HEK293 (cell line): ENCODE measurements around the gene NPEPL1.

Source experiments
- CTCF ChIA-PET: fragments of 350-600 bp; formaldehyde crosslinking; extraction: SDS; loops from one replicate; lab custom pipeline; 2021; ENCODE audit warnings: antibody characterized with exemption; lab: Yijun Ruan, JAX
- POLR2A ChIA-PET: fragments of 300-600 bp; formaldehyde crosslinking; extraction: SDS; loops from one replicate; lab custom pipeline; 2020; ENCODE audit warnings: antibody characterized with exemption, inconsistent platforms; lab: Yijun Ruan, JAX
- H3K27ac ChIP-seq: fragments of 200-500 bp; sonication (Bioruptor generic); 2 replicates; pipeline ENCODE4 v1.5.1; 2014; ENCODE audit warnings: low read depth, low read length, control low read depth, inconsistent platforms; ENCODE audit errors: extremely low read depth
- H3K36me3 ChIP-seq, 2 experiments: fragments of 200-500 bp in 1 of 2; sonication (Bioruptor generic) in 1 of 2; 1 replicate in 1 of 2; 2 replicates in 1 of 2; pipeline ENCODE4 v1.5.1; 2014 to 2017; ENCODE audit warnings: inconsistent platforms in 2 of 2, low read length in 2 of 2; ENCODE audit not compliant: control insufficient read depth in 2 of 2, insufficient read depth in 1 of 2
- H3K4me1 ChIP-seq: fragments of 200-500 bp; sonication (Bioruptor generic); 2 replicates; pipeline ENCODE4 v1.5.1; 2014; ENCODE audit warnings: mild to moderate bottlenecking, low read length, inconsistent platforms; ENCODE audit not compliant: control insufficient read depth, insufficient read depth
- H3K4me3 ChIP-seq: 2 replicates; pipeline ENCODE4 v1.5.1; 2011; ENCODE audit warnings: low read depth, mild to moderate bottlenecking, control low read depth, low read length, moderate library complexity
- H3K9me3 ChIP-seq: fragments of 200-500 bp; sonication (Bioruptor generic); 2 replicates; pipeline ENCODE4 v1.5.1; 2014; ENCODE audit warnings: low read depth, low read length, inconsistent platforms; ENCODE audit not compliant: control insufficient read depth, insufficient read depth
- ELK4 ChIP-seq: IDR thresholded peaks from 2 replicates; pipeline ENCODE4 v1.6.1; 2011; ENCODE audit warnings: mild to moderate bottlenecking, low read depth, low read length, borderline replicate concordance
- GLI4 ChIP-seq: fragments of 450-650 bp; formaldehyde crosslinking; IDR thresholded peaks from 2 replicates; pipeline ENCODE4 v1.5.1; 2016; ENCODE audit warnings: missing biosample characterization, missing genetic modification characterization
- INSM2 ChIP-seq: fragments of 450-650 bp; formaldehyde crosslinking; IDR thresholded peaks from 2 replicates; pipeline ENCODE4 v1.5.1; 2016; ENCODE audit warnings: missing biosample characterization, missing genetic modification characterization
- WT1 ChIP-seq: fragments of 450-650 bp; formaldehyde crosslinking; IDR thresholded peaks from 2 replicates; pipeline ENCODE4 v1.5.1; 2016; ENCODE audit warnings: missing biosample characterization, missing genetic modification characterization
- ZBTB10 ChIP-seq: fragments of 450-650 bp; formaldehyde crosslinking; IDR thresholded peaks from 2 replicates; pipeline ENCODE4 v1.5.1; 2016; ENCODE audit warnings: missing biosample characterization, missing genetic modification characterization
- ZBTB48 ChIP-seq: fragments of 450-650 bp; formaldehyde crosslinking; IDR thresholded peaks from 2 replicates; pipeline ENCODE4 v1.5.1; 2016; ENCODE audit warnings: missing biosample characterization, missing genetic modification characterization
- ZFHX2 ChIP-seq: fragments of 450-650 bp; formaldehyde crosslinking; conservative IDR thresholded peaks from 2 replicates; pipeline ENCODE4 v1.5.1; 2016; ENCODE audit warnings: missing biosample characterization, missing genetic modification characterization
- ZNF169 ChIP-seq: fragments of 450-650 bp; formaldehyde crosslinking; IDR thresholded peaks from 2 replicates; pipeline ENCODE4 v1.5.1; 2016; ENCODE audit warnings: missing biosample characterization, missing genetic modification characterization
- ZNF24 ChIP-seq: fragments of 450-650 bp; formaldehyde crosslinking; IDR thresholded peaks from 2 replicates; pipeline ENCODE4 v1.5.1; 2016; ENCODE audit warnings: missing biosample characterization, missing genetic modification characterization
- ZNF350 ChIP-seq: fragments of 450-650 bp; formaldehyde crosslinking; IDR thresholded peaks from 2 replicates; pipeline ENCODE4 v1.5.0; 2017; ENCODE audit warnings: missing biosample characterization, mild to moderate bottlenecking, missing genetic modification characterization
- ZNF549 ChIP-seq: fragments of 450-650 bp; IDR thresholded peaks from 2 replicates; pipeline ENCODE4 v1.5.1; 2018; ENCODE audit warnings: missing biosample characterization, missing genetic modification characterization, mild to moderate bottlenecking, inconsistent platforms, moderate library complexity
- ZNF585B ChIP-seq: fragments of 450-650 bp; formaldehyde crosslinking; IDR thresholded peaks from 2 replicates; pipeline ENCODE4 v1.5.1; 2016; ENCODE audit warnings: missing biosample characterization, missing genetic modification characterization
- ZNF791 ChIP-seq: fragments of 450-650 bp; formaldehyde crosslinking; IDR thresholded peaks from 2 replicates; pipeline ENCODE4 v1.5.1; 2016; ENCODE audit warnings: missing biosample characterization, missing genetic modification characterization
- ZNF837 ChIP-seq: fragments of 450-650 bp; formaldehyde crosslinking; IDR thresholded peaks from 2 replicates; pipeline ENCODE4 v1.5.1; 2016; ENCODE audit warnings: missing biosample characterization, missing genetic modification characterization
- TF ChIP-seq, protein P1 (sequence below): fragments of 450-650 bp; IDR thresholded peaks from 2 replicates; pipeline ENCODE4 v1.5.1; 2018; ENCODE audit warnings: missing biosample characterization, mild to moderate bottlenecking, missing genetic modification characterization
- TF ChIP-seq, protein P2 (sequence below): fragments of 450-650 bp; formaldehyde crosslinking; IDR thresholded peaks from 2 replicates; pipeline ENCODE4 v1.5.1; 2016; ENCODE audit warnings: missing biosample characterization, missing genetic modification characterization, borderline replicate concordance

The NPEPL1 gene

DNA sequence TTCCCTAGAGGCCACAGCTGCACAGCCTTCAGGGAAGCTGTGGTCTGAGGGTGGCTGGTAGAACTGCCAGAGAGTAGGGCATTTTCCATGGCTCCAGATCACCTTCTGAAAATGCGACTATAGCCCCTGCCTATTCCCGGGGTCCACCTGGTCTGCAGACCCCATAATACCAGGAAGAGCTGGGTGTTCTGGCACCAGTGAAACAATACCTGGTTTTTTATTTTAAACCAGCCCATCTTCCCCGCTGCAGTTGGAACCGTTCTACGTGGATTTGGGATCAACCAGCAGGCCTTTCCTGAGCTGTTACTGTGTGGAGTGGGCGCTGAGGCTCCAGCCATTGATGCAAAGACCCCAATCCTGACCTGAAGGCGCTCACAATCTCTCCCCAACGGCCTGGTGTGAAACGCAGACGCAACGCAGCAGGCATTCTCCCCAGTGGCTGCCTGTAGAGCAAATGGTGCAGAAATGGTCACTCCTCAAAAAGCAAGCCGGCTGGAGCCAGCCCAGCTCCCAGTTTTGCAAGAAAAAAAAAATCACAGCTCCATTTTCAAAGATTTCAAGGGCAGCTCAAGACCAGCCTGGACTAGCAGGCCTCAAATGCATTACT lies 11.3 kb downstream of the NPEPL1 start:
- ChIA-PET POLR2A (no interaction called here), CTCF (no interaction called here)
- TF ChIP-seq ZNF791 (tag by site-specific recombination) (no peak), GLI4 (no peak), INSM2 (tag by site-specific recombination) (no peak), ZFHX2 (no peak), ZNF549 (tag by site-specific recombination) (no peak), ZNF350 (tag by site-specific recombination) (no peak), ELK4 (no peak), ZNF24 (tag by site-specific recombination) (no peak), ZNF585B (tag by site-specific recombination) (no peak), WT1 (tag by site-specific recombination) (no peak), ZBTB48 (tag by site-specific recombination) (no peak), ZBTB10 (no peak), ZNF169 (tag by site-specific recombination) (no peak), ZNF837 (tag by site-specific recombination) (no peak)
- TF ChIP-seq, protein P1, sequence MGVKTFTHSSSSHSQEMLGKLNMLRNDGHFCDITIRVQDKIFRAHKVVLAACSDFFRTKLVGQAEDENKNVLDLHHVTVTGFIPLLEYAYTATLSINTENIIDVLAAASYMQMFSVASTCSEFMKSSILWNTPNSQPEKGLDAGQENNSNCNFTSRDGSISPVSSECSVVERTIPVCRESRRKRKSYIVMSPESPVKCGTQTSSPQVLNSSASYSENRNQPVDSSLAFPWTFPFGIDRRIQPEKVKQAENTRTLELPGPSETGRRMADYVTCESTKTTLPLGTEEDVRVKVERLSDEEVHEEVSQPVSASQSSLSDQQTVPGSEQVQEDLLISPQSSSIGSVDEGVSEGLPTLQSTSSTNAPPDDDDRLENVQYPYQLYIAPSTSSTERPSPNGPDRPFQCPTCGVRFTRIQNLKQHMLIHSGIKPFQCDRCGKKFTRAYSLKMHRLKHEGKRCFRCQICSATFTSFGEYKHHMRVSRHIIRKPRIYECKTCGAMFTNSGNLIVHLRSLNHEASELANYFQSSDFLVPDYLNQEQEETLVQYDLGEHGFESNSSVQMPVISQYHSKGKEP: no peak
- TF ChIP-seq, protein P2, sequence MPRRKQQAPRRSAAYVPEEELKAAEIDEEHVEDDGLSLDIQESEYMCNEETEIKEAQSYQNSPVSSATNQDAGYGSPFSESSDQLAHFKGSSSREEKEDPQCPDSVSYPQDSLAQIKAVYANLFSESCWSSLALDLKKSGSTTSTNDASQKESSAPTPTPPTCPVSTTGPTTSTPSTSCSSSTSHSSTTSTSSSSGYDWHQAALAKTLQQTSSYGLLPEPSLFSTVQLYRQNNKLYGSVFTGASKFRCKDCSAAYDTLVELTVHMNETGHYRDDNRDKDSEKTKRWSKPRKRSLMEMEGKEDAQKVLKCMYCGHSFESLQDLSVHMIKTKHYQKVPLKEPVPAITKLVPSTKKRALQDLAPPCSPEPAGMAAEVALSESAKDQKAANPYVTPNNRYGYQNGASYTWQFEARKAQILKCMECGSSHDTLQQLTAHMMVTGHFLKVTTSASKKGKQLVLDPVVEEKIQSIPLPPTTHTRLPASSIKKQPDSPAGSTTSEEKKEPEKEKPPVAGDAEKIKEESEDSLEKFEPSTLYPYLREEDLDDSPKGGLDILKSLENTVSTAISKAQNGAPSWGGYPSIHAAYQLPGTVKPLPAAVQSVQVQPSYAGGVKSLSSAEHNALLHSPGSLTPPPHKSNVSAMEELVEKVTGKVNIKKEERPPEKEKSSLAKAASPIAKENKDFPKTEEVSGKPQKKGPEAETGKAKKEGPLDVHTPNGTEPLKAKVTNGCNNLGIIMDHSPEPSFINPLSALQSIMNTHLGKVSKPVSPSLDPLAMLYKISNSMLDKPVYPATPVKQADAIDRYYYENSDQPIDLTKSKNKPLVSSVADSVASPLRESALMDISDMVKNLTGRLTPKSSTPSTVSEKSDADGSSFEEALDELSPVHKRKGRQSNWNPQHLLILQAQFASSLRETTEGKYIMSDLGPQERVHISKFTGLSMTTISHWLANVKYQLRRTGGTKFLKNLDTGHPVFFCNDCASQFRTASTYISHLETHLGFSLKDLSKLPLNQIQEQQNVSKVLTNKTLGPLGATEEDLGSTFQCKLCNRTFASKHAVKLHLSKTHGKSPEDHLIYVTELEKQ: no peak
- Histone ChIP-seq H3K4me3 (no peak overlapping the region), H3K27ac (no peak overlapping the region), H3K4me1 (no peaks in the 10 kb centered on the region), H3K36me3 (peaks cover 0 to 50% of the 10 kb centered on the region in 2 experiments; a peak in 1 of 3 replicates), H3K9me3 (no peaks in the 10 kb centered on the region)
